ENCODE data around the gene FBXL3. TPM values are rescaled to one million over a fixed set of nuclear protein-coding genes. Genes with fewer than 3 reads are reported as not detected.
A peak's percentile ranks its signal among the peaks of the same experiment; 100 is the strongest.

The FBXL3 gene, protein sequence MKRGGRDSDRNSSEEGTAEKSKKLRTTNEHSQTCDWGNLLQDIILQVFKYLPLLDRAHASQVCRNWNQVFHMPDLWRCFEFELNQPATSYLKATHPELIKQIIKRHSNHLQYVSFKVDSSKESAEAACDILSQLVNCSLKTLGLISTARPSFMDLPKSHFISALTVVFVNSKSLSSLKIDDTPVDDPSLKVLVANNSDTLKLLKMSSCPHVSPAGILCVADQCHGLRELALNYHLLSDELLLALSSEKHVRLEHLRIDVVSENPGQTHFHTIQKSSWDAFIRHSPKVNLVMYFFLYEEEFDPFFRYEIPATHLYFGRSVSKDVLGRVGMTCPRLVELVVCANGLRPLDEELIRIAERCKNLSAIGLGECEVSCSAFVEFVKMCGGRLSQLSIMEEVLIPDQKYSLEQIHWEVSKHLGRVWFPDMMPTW
- total RNA-seq = 10 to 100 TPM; 33.6 to 35.4 TPM

DNA sequence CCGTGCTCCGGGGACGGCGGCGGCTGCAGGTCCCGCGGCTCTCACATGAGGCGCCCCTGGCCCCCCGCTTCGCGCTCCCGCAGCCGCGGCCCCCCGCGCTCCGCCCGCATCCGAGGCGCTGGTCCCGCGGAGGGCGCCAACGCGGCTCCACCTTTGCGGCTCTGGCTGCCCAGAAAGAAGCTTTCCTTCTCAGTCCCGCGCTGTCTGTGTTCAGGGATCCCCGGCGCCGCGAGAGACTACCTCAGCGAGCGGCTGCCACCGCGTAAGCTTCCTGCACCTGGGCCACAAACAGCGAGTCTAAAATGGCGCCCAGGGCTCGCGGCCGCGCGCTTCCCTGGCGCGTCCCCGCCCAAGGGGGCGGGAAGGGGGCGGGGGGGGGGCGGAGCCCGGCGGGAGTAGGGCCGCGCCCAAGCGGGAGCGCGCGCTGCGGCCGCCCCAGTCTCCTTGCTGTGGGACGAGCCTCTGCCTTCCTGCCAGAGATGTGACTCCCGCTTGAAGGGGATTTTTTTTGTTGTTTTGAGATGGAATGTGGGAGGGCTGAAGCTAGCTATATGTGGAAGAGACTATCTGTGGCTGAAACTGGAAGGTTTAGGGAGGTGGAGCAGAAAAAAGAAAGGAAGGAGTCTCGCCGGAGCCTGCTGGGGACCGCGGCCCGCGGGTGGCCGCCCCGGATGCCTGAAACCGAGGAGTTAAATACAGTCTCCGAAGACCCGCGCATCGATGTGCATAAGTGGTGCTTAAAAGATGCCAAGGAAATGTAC lies at the start of gene FBXL3:
FBXL3 (minus strand) TSS at position 299 of the 761 bp plus-strand sequence. CDS start 5,299 bp downstream, outside the sequence.
- peak within 1 kb of the TSS; percentile 97 for H3K27ac Mint-ChIP-seq
- H3K27me3 Mint-ChIP-seq = peaks cover 5% of the 10 kb centered on the region
- H3K36me3 Mint-ChIP-seq = peaks cover 17% of the 10 kb centered on the region
- DNase-seq = peak; percentile 85
- H3K4me3 Mint-ChIP-seq = peak within 1 kb of the TSS; percentile 95
- H3K4me1 Mint-ChIP-seq = peaks cover 46% of the 10 kb centered on the region
- peaks cover 2% of the 10 kb centered on the region for H3K9me3 Mint-ChIP-seq

DNA sequence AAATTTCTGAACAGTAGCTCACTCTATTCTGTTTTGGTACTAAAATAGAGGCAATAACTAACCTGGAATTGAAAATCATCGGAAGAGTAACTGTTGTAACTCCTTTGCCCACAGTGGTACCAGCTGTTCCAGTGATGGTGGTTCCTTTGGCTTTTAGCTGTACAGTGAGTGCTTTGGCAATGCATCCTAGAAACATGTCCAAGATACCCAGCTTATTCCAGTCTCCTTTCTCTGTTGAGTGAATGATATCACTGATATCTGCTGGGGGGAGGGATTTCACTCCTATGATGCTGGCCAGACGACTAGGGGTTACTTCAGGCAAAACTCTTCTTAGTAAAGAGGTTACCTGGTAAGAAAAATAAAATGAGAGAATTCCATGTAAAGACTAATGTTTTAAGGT lies 40.6 kb upstream of the FBXL3 start:
- no peak for DNase-seq
- Mint-ChIP-seq H3K27ac (no peak overlapping the region), H3K27me3 (no peaks in the 10 kb centered on the region), H3K4me3 (no peak overlapping the region), H3K9me3 (no peaks in the 10 kb centered on the region), H3K36me3 (peaks cover 8% of the 10 kb centered on the region), H3K4me1 (peaks cover under 1% of the 10 kb centered on the region)

DNA sequence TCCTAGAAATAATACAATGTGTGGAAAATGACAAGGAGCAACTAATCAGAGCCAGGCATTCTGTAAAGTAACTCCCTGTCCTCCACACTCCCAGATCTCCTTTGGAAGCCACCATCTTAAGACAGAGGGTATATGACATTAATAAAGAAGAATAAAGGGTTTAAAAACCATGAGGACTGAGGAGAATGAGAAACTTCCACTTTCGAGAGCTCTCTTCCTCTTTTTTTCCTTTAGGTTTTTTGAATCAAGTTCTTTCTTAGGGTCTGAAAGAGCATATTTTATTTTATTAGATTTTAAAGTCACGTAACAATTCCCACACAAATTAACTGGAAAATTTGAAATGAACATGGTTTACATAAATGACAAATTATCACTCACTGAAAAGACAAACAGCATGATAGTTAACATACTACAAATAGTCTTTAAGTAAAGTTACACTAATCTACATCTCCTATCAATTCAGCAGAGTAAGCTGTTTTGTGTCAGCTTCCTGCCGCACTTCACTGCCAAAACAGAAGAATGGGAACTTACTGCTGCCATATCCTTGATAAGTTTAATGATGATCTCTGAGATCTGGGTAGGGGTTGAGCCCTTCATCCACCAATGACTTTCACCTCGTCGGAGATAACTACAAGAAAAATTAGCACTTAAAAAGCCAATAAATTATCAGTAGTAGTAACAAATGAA lies 38.6 kb upstream of the FBXL3 start:
- H3K9me3 Mint-ChIP-seq = no peaks in the 10 kb centered on the region
- H3K27ac Mint-ChIP-seq = peak overlapping the region; percentile 4
- H3K27me3 Mint-ChIP-seq = no peaks in the 10 kb centered on the region
- H3K4me1 Mint-ChIP-seq = peaks cover 4% of the 10 kb centered on the region
- peaks cover 12% of the 10 kb centered on the region for H3K36me3 Mint-ChIP-seq
- H3K4me3 Mint-ChIP-seq = no peak overlapping the region
- DNase-seq = no peak

DNA sequence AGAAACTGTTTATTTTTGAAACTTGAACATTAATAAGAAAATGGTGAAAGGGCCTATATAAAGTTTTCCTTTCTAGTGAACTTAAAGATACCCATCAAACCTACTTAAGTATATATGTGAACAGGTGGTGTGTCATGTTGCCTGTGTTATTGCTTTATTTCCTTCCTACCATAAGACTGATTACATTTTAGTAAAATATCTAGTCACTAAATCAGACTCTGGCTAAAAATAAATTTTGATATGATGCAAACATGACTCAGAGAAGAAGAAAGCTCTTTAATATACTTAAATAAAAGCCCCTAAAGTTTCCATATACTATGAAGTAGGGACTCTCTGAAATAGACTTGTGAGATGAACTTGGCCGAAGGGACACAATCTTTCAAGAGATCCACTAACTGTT lies 35.1 kb upstream of the FBXL3 start:
- peaks cover 4% of the 10 kb centered on the region for H3K4me1 Mint-ChIP-seq
- H3K36me3 Mint-ChIP-seq = peaks cover 10% of the 10 kb centered on the region
- H3K27me3 Mint-ChIP-seq = no peaks in the 10 kb centered on the region
- no peak for DNase-seq
- peak overlapping the region; percentile 74 for H3K27ac Mint-ChIP-seq
- no peaks in the 10 kb centered on the region for H3K9me3 Mint-ChIP-seq
- H3K4me3 Mint-ChIP-seq = no peak overlapping the region

DNA sequence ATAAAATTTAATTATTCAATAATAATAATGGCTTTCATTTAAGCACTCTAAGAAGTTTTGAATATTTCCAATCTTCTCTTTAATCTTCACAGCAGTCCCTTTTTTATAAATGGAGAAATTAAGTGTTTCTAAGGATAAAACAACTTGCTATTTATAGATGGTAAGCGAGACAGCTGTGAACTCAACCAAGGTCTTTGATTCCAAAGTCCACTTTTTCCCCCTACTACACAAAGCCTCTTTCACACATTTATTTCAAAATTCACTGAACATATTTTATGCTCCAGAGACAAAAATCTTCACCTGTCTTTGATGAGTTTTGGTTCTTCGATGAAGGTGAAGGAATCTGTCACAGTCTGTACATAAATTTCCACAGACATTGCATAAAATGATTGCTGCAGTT lies 34.4 kb upstream of the FBXL3 start:
- no peak for DNase-seq
- Mint-ChIP-seq H3K4me1 (peaks cover 4% of the 10 kb centered on the region), H3K36me3 (peaks cover 10% of the 10 kb centered on the region), H3K9me3 (no peaks in the 10 kb centered on the region), H3K27me3 (no peaks in the 10 kb centered on the region), H3K4me3 (no peak overlapping the region), H3K27ac (no peak overlapping the region)

DNA sequence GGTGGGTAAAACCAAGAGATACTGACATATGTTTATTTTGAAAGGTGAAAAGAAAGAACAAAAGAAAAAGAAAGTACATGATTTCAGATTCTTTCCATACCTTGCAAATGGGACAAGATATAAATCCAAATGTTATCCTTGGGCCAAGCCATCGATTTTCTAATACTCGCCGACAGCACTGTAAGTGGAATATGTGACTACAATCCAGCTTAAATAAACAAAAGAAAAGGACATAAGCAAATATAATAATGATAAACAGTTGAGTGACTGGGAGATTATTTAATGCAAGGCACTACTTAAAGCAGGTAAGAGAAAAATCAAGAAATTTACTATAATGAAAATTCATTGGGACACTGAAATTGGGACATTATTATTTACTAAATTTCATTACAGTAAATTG lies 29.9 kb upstream of the FBXL3 start:
- peak overlapping the region; percentile 29 for H3K27ac Mint-ChIP-seq
- no peaks in the 10 kb centered on the region for H3K9me3 Mint-ChIP-seq
- H3K36me3 Mint-ChIP-seq = peaks cover 19% of the 10 kb centered on the region
- H3K27me3 Mint-ChIP-seq = no peaks in the 10 kb centered on the region
- H3K4me1 Mint-ChIP-seq = no peaks in the 10 kb centered on the region
- no peak for DNase-seq
- H3K4me3 Mint-ChIP-seq = no peak overlapping the region

DNA sequence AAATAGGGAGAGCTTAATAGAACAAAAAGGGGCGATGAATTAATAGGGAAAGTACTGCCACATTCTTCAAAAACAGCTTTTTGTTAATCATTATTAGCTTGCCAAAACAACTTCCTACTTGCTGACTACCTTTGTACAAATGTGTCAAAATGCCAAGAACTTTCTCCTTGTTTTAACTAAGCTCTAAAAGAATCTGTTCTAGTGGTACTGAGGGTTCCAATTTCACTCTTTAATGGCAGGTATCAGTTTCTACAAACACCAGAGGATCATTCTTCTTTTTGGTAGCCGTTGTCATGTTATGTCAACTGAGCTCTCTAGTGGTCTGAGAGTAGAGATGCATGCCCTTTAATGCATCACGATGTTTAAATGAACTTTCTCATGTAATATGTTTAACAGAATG lies 29.4 kb upstream of the FBXL3 start:
- Mint-ChIP-seq H3K9me3 (no peaks in the 10 kb centered on the region), H3K4me1 (no peaks in the 10 kb centered on the region), H3K36me3 (peaks cover 19% of the 10 kb centered on the region), H3K4me3 (no peak overlapping the region), H3K27me3 (no peaks in the 10 kb centered on the region), H3K27ac (peak overlapping the region; percentile 29)
- DNase-seq = no peak

DNA sequence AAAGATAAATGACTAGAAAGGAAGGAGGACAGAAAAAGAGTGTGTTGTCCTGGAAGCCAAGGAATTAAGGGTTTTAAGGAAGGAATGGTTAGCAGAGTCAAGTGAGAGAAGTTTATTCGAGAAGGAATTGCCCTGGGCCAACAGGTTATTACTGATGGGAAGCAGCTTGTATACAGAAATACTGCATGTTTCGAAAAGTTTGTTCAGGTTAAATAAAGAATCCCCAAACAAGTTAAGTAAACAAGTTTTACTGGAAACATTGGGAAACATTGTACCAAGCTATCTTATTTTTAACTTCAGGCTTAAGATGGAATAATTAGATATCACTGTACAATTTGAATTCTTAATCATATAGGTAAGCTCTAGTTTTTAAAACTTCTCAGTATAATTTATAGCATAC lies 28.2 kb upstream of the FBXL3 start:
- no peak overlapping the region for H3K4me3 Mint-ChIP-seq
- H3K27me3 Mint-ChIP-seq = no peaks in the 10 kb centered on the region
- H3K9me3 Mint-ChIP-seq = no peaks in the 10 kb centered on the region
- no peak for DNase-seq
- no peaks in the 10 kb centered on the region for H3K4me1 Mint-ChIP-seq
- peaks cover 26% of the 10 kb centered on the region for H3K36me3 Mint-ChIP-seq
- no peak overlapping the region for H3K27ac Mint-ChIP-seq

DNA sequence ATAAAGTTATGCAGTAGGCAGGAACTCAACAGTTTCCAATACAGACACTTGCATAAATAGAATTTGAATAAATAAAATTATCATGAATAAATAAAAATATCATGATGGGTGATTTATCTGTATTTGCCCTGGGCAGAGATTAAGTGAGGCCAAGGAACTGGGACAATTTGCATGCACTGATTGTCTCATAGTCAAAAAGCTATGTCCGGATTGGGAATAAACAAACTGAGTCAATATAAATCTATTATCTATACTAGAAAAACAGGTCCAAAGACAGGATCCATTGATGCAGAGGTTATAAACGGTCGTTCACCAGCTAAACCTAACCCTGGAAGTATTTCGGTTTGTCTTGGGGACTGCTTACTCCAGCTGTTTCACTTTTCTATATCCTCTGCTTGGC lies 26.2 kb upstream of the FBXL3 start:
- H3K36me3 Mint-ChIP-seq = peaks cover 44% of the 10 kb centered on the region
- H3K27ac Mint-ChIP-seq = no peak overlapping the region
- no peak overlapping the region for H3K4me3 Mint-ChIP-seq
- DNase-seq = no peak
- no peaks in the 10 kb centered on the region for H3K9me3 Mint-ChIP-seq
- H3K4me1 Mint-ChIP-seq = no peaks in the 10 kb centered on the region
- no peaks in the 10 kb centered on the region for H3K27me3 Mint-ChIP-seq

DNA sequence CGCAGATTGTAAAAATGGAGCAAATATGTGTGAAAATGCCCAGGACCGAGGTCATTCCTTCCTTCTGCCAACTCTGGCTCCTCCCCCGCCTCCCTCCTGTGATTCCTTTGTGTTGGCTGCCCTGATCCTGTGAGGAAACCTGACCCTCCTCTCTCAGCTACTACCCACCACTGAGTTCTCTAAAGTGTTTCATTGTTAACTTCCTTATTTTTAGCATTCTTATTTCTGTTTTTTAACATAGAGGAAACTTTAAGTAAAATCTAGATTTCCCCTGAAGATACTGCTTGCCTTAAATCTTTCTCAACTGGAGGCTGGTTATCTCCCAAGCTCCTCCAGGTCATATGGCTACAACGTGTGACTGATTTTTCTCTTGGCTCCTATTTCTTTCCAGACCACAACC lies 21.7 kb upstream of the FBXL3 start:
- Mint-ChIP-seq H3K9me3 (no peaks in the 10 kb centered on the region), H3K36me3 (peaks cover 52% of the 10 kb centered on the region), H3K4me3 (no peak overlapping the region), H3K4me1 (peaks cover 8% of the 10 kb centered on the region), H3K27me3 (no peaks in the 10 kb centered on the region), H3K27ac (peak overlapping the region; percentile 47)
- DNase-seq = no peak

DNA sequence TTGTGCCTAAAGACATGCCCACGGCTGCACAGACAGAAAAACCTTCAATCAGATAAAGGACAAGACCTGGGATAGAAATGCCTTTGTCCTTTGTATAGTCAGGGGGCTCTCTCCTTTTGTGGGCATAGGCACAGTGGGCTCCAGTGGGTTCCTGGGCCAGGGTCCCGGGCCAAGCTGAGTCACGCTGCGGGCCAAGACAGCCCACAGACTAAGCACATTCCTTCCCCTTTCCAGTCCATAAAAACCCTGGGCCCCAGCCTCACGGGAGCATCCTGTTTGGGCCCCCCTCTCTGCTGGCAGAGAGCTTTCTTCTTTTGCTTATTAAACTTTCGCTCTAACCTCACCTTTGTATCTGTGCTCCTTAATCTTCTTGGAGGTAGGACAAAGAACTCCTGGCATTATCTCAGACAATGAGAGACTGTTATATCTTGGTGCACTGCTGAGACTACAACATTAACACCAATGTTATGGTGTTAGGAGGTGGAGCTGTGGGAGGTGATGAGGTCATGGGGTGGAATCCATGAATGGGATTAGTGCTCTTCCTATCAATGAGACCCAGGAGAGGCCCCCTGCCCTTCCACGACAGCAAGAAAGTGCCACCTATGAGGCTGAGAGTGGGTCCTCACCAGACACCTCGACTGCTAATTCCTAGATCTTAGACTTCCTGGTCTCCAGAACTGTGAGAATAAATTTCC lies 20.8 kb upstream of the FBXL3 start:
- Mint-ChIP-seq H3K4me1 (peaks cover 10% of the 10 kb centered on the region), H3K27me3 (no peaks in the 10 kb centered on the region), H3K36me3 (peaks cover 56% of the 10 kb centered on the region), H3K9me3 (no peaks in the 10 kb centered on the region), H3K27ac (peak overlapping the region; percentile 44), H3K4me3 (no peak overlapping the region)
- DNase-seq = no peak

DNA sequence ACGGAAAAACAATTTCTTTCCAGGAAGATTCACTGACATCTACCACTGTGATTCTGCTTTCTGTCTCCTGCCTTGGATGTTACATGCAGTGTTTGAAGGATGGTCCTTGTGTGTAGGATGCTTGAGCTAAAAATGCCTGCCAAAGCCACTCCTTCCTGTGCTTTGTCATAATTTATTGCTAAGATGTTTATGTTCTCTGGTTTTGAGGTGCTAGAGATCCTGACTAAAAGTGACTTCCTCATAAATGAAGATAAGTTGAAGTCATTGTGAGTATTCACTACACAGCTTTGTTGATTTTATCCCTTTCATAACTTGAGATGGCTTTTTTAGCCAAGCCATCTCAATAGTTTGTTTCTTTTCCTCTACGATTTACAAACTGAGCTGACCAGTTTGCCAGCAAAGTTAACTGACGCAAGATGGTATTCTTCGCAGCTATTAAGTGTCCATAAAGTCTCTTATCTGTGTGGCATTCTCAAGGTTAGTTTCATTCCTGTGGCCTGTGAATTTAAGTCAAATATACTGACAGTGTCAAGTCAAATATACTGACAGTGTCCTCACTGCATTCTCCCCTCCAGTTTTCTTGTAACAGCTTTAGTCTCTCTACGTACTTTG lies 15.7 kb upstream of the FBXL3 start:
- no peaks in the 10 kb centered on the region for H3K27me3 Mint-ChIP-seq
- peaks cover 21% of the 10 kb centered on the region for H3K36me3 Mint-ChIP-seq
- peaks cover 8% of the 10 kb centered on the region for H3K4me1 Mint-ChIP-seq
- H3K27ac Mint-ChIP-seq = peak overlapping the region; percentile 8
- DNase-seq = no peak
- no peak overlapping the region for H3K4me3 Mint-ChIP-seq
- no peaks in the 10 kb centered on the region for H3K9me3 Mint-ChIP-seq

DNA sequence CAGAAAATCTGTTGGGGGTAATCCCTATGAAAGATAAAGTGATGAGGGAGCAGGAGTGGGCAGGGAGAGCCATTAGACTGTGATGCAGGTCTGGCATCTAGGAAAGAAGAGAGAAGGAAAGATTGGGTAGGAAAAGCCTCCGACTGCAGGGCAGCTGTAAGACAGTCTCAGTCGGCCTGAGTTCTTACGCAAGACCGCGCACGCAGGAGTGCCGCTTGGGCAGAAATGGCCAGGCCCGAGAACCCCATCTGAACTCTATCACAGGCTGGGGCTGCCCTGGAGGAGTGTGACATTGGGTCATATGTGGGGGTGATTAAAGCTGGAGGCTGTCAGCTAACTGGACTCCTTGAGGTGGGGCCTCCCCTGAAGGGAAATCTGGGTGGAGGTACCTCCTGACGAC lies 13.9 kb upstream of the FBXL3 start:
- DNase-seq = no peak

DNA sequence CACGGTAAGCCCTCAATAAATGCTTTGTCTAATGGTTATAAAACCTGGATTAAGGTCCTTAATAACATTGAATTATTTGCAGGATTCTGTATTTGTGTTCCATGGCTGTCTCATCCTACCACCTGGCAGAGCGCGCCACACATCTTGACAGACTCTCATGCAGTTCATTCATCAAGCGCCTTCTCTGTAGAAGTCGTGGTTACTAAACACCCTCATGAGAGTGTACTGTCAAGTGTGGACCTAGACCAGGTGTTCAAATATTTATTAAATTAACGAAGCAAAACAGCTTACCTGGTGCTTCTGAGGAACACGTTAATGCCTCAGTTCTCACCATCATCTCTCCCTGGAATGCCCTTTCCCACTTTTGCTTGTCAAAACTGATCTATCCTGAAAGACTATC lies 13.1 kb upstream of the FBXL3 start:
- no peak overlapping the region for H3K4me3 Mint-ChIP-seq
- no peak overlapping the region for H3K27ac Mint-ChIP-seq
- H3K4me1 Mint-ChIP-seq = peaks cover 2% of the 10 kb centered on the region
- no peak for DNase-seq
- H3K9me3 Mint-ChIP-seq = no peaks in the 10 kb centered on the region
- H3K27me3 Mint-ChIP-seq = no peaks in the 10 kb centered on the region
- peaks cover 8% of the 10 kb centered on the region for H3K36me3 Mint-ChIP-seq

More for the DNA sequence above, 13.9 kb upstream of the FBXL3 start:
- no peaks in the 10 kb centered on the region for H3K27me3 Mint-ChIP-seq
- peak overlapping the region; percentile 1 for H3K27ac Mint-ChIP-seq
- H3K4me1 Mint-ChIP-seq = peaks cover 2% of the 10 kb centered on the region
- H3K9me3 Mint-ChIP-seq = no peaks in the 10 kb centered on the region
- peaks cover 10% of the 10 kb centered on the region for H3K36me3 Mint-ChIP-seq
- no peak overlapping the region for H3K4me3 Mint-ChIP-seq
